C4-2B (cell line): ENCODE results near the gene HBM.
"Not testable (repeated sequence)": the region's sequence is repeated elsewhere in the genome, so short reads cannot be mapped to it uniquely, and the experiment has no call there.

Experiments used
- CTCF ChIP-seq: fragments of 450-650 bp; conservative IDR thresholded peaks from 2 replicates; pipeline ENCODE4 v1.5.1; 2017; ENCODE audit warnings: mild to moderate bottlenecking
- ZFX ChIP-seq: fragments of 450-650 bp; IDR thresholded peaks from 2 replicates; pipeline ENCODE4 v1.6.1; 2017

DNA sequence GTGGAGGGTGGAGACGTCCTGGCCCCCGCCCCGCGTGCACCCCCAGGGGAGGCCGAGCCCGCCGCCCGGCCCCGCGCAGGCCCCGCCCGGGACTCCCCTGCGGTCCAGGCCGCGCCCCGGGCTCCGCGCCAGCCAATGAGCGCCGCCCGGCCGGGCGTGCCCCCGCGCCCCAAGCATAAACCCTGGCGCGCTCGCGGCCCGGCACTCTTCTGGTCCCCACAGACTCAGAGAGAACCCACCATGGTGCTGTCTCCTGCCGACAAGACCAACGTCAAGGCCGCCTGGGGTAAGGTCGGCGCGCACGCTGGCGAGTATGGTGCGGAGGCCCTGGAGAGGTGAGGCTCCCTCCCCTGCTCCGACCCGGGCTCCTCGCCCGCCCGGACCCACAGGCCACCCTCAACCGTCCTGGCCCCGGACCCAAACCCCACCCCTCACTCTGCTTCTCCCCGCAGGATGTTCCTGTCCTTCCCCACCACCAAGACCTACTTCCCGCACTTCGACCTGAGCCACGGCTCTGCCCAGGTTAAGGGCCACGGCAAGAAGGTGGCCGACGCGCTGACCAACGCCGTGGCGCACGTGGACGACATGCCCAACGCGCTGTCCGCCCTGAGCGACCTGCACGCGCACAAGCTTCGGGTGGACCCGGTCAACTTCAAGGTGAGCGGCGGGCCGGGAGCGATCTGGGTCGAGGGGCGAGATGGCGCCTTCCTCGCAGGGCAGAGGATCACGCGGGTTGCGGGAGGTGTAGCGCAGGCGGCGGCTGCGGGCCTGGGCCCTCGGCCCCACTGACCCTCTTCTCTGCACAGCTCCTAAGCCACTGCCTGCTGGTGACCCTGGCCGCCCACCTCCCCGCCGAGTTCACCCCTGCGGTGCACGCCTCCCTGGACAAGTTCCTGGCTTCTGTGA is 11.0 kb downstream of the HBM start, which contains the start of gene HBA1:
- not testable (repeated sequence) for TF ChIP-seq CTCF, ZFX
